ENCODE measurements around the gene HSPA1L.

Gene HSPA1L

GRCh38 chr6:31762878-31763618 is 52.0 kb downstream of the HSPA1L start:
- DNase-seq, result no peak

- DNase-seq, result no peak
Measured at GRCh38 chr6:31762356-31762755, 52.7 kb downstream of the HSPA1L start, which contains the start of gene SAPCD1. SAPCD1 (plus strand) TSS chr6:31762656; CDS start chr6:31763055, 399 bp downstream.

DNA sequence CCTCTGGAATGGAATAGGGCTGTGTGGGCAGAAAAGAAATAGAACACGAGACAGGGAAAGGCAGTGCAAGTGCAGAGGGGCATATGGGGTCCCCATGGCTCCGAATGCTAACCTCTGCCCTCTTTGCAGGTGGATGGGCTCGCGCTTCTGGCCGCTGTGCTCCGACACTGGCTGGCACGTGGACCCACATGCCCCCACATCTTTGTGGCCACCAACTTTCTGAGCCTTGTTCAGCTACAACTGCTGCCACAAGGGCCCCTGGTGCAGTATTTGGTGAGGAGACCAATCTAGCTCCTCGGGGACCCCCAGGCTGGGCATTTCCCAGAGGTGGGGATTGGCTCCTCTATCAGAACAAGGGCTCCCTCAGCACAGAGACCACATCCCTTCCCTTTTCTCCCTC is 53.7 kb downstream of the HSPA1L start:
- no peak for DNase-seq

GRCh38 chr6:31760790-31761189 is 54.3 kb downstream of the HSPA1L start:
- no peak for DNase-seq
